DND-41 (cell line): ENCODE results near the gene MARCHF4.

Experiments
- EZH2 ChIP-seq: IDR thresholded peaks from 3 replicates; pipeline ENCODE4 v1.6.1; 2012; ENCODE audit warnings: borderline replicate concordance, low read depth, mild to moderate bottlenecking, moderate library complexity, low read length, inconsistent platforms; ENCODE audit not compliant: severe bottlenecking
- TF ChIP-seq, protein P1 (sequence below): IDR thresholded peaks from 2 replicates; pipeline ENCODE4 v1.5.1; 2012; ENCODE audit warnings: borderline replicate concordance, low read length, moderate library complexity, mild to moderate bottlenecking; ENCODE audit not compliant: poor library complexity, severe bottlenecking; ENCODE audit errors: extremely low read depth

- TF ChIP-seq, protein P1, sequence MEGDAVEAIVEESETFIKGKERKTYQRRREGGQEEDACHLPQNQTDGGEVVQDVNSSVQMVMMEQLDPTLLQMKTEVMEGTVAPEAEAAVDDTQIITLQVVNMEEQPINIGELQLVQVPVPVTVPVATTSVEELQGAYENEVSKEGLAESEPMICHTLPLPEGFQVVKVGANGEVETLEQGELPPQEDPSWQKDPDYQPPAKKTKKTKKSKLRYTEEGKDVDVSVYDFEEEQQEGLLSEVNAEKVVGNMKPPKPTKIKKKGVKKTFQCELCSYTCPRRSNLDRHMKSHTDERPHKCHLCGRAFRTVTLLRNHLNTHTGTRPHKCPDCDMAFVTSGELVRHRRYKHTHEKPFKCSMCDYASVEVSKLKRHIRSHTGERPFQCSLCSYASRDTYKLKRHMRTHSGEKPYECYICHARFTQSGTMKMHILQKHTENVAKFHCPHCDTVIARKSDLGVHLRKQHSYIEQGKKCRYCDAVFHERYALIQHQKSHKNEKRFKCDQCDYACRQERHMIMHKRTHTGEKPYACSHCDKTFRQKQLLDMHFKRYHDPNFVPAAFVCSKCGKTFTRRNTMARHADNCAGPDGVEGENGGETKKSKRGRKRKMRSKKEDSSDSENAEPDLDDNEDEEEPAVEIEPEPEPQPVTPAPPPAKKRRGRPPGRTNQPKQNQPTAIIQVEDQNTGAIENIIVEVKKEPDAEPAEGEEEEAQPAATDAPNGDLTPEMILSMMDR = no peak
- peak; percentile 72 for TF ChIP-seq EZH2
These were observed at the start of gene MARCHF4 for GRCh38 chr2:216371721-216372702.
